NCI-H1092 (cell line): ENCODE measurements around the gene ZNF100.
"Not testable (repeated sequence)": the region's sequence is repeated elsewhere in the genome, so short reads cannot be mapped to it uniquely, and the experiment has no call there.

ENCODE experiments used
- DNase-seq: peaks from one replicate; lab custom pipeline; 2025; lab: John Stamatoyannopoulos, UW

The ZNF100 gene

DNA sequence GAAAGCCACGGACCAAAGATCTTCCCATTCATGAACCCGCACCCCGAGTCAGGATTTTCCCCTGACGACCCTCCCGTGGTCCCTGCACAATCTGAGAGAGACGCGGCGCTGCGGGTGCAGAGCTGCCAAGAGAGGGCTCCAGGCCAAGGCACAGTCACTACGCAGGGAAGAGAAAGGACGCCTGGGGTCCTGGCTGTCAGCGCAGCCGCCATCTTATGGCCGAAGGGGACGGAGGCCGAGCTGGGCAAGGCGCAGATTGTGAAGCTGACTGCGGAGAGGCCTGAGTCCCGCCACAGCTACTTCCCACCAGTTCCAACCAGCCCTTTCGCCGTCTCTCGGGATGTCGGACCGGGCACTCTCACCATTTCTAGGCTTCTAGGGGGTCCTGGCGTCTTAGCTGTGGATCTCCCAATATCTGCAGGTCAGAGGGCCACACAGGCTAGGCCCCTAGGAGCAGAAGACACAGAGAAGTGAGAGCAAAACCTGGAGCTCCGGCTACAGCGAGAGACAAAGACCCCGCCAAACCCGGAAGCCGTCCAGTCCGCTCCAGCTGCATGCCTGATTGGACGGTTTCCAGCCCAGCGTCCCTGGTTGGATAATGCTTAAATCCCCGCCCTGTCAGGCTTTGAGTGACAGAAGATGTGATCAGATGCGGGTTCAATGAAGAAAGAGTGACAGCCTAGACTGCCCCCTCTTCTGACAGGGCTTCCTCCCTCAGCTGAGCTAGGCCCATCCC lies at the start of gene ZNF100:
ZNF100 (minus strand) TSS at position 515 of the 736 bp plus-strand sequence; CDS start at position 365, 150 bp downstream.
- DNase-seq: peak; percentile 92

DNA sequence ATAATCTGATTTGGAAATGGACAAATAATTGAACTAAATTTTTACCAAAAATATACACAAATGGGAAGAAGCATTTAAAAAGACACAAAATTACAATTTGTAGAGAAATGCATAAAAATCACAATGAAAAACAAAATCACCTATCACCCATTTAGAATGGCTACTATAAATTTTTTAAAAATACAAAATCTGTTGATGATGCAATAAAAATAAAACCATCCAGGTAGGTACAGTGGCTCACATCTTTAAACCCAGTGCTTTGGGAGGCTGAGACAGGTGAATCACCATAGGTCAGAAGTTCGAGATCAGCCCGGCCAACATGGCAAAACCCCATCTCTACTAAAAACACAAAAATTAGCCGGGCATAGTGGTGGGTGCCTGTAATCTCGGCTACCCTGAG lies 45.1 kb upstream of the ZNF100 start:
- no peak for DNase-seq

- DNase-seq: not testable (repeated sequence)
Observed at GRCh38 chr19:21808400-21809000, 41.1 kb upstream of the ZNF100 start.

GRCh38 chr19:21789466-21790085 lies 22.2 kb upstream of the ZNF100 start:
- DNase-seq: no peak

DNA sequence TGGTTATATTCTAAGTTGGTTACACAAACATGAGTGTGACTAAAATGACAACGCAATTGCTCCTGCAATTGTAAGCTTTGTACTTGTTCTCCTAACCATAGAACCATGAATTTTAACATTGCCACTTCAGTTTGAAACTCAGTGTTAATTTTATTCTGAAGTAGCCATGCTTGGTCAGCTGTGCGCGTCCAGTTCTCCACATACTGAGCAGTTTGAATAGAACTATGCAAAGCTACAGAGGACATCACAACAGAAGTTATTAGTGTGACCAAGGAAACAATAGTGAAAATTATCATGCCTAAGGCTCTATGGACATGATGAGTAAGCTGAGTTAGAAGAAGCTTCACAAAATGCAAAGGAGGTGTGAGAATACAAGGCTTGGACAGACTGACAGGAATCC lies 19.6 kb upstream of the ZNF100 start:
- DNase-seq: no peak

DNA sequence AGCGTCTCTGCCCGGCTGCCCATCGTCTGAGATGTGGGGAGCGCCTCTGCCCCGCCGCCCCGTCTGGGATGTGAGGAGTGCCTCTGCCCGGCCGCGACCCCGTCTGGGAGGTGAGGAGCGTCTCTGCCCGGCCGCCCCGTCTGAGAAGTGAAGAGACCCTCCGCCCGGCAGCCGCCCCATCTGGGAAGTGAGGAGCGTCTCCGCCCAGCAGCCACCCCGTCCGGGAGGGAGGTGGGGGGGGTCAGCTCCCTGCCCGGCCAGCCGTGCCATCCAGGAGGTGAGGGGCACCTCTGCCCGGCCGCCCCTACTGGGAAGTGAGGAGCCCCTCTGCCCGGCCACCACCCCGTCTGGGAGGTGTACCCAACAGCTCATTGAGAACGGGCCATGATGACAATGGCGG lies 8.4 kb upstream of the ZNF100 start:
- not testable (repeated sequence) for DNase-seq

DNA sequence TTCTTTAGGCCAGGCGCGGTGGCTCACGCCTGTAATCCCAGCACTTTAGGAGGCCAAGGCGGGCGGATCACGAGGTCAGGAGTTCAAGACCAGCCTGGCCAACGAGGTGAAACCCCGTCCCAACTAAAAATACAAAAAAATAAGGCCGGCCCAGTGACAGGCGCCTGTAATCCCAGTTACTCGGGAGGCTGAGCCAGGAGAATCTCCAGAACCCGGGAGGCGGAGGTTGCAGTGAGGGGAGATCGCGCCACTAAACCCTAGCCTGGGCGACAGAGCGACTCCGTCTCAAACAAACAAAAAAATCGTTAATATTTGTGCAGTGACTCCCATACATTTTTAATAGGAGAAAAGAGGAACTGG lies 694 bp downstream of the ZNF100 start:
- DNase-seq: not testable (repeated sequence)

DNA sequence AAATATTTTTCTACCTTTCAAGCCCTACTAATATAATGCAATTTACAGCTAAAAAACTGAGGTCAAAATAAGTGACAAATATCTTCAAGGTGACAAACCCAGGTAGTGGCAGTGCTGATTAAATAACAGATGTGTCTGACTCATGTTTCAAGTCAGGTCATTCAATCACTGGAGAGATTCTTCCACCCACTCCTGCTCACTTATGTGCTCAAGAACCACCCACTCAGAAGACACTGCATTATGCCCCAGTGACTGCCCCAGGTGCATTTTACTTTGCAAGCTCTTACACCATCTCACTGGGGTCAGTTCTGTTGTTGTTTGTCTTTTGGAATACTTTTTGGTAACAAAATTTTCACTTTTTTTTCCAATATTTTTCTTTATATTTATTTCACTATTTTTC lies 2.2 kb downstream of the ZNF100 start:
- no peak for DNase-seq

- not testable (repeated sequence) for DNase-seq
Observed at GRCh38 chr19:21761547-21761946, 5.8 kb downstream of the ZNF100 start.

DNA sequence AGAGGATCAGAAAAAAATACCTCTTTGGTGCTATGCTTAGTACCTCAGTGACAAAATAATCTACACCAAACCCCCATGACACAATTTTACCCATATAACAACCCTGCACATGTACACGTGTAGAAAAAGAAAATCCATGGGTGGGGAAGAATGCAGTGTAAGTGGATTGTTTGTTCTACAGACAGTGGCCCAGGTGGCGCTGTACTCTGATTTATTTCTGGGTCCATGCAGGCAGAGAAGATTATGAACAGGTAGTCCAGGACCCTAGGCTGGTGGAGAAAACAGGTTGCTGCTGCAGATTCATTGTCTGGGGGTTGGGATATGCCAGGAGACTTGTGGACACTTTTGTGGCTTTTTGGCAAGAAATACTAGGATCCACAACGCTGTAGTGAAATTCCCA lies 9.1 kb downstream of the ZNF100 start:
- no peak for DNase-seq

- not testable (repeated sequence) for DNase-seq
Observed at GRCh38 chr19:21755555-21755954, 11.8 kb downstream of the ZNF100 start.

DNA sequence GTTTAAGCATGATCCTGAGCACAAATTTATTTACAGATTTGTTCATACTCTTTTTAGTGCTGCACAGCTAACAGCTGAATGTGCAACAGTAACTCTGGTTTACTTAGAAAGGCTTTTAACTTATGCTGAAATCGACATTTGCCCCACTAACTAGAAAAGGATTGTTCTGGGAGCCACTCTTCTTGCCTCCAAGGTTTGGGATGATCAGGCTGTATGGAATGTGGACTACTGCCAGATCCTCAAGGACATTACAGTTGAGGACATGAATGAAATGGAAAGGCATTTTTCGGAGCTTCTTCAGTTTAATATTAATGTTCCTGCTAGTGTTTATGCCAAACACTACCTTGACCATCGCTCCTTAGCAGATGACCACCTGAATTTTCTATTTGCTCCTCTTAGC lies 16.0 kb downstream of the ZNF100 start:
- DNase-seq: no peak

GRCh38 chr19:21750586-21751128 lies 16.7 kb downstream of the ZNF100 start:
- DNase-seq: no peak

DNA sequence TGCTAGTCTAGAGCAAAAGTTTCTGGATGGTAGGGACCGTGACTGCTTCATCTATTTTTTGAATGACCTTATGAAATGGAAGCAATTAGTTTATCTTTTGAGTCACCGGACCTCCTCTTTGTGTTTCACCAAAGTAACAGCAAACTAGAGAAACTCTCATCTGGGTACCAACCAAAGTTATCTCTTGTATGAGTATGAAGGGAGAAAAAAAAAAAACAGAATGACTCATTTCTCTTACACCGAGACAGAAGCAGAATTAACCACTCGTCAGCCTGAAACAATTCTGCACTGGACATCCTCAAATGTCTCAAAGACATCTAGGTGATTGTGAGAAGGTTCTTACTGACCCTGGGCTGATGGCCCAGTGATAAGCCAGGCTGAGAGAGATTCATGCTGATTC lies 18.3 kb downstream of the ZNF100 start:
- DNase-seq: no peak

DNA sequence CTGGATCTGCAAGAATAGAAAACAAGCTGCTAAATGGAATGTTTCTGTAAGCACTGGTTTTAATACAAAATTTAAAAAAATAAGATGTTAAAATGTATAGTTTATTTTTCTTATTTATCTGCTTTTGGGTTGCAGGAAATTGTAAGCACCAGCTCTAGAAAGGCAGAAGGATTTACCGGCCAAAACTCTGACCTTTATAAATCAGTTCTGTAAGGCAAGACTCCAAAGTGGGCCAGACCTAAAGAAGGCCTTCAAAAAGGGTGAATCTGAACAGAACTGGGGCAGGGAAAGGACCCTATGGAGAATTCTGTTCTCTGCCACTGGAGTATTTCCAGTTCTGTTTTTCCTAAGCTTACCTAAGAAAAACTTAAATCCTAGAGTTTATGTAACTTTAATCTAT lies 19.3 kb downstream of the ZNF100 start:
- no peak for DNase-seq

- DNase-seq: no peak
Observed at GRCh38 chr19:21740559-21740958, 26.8 kb downstream of the ZNF100 start.

GRCh38 chr19:21726942-21727747 lies 40.2 kb downstream of the ZNF100 start:
- not testable (repeated sequence) for DNase-seq

DNA sequence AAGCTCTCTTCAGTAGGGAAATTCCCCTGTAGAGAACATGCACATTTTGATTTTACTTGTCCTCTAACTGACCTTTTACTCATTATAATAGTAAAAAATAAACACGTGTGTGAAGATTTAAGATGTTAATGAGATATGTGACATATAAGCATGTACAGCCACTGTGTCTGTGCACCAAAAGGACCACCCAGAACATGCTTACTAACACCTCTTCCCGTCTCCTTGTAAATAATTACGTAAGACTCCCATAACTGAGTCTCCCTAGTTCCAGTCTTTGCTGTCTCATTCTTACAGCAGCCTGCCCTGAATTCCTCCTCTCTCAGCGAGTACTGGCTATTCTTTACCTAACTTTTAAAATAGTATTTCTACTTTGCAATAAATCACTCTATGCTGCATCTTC lies 53.6 kb downstream of the ZNF100 start:
- DNase-seq: no peak

DNA sequence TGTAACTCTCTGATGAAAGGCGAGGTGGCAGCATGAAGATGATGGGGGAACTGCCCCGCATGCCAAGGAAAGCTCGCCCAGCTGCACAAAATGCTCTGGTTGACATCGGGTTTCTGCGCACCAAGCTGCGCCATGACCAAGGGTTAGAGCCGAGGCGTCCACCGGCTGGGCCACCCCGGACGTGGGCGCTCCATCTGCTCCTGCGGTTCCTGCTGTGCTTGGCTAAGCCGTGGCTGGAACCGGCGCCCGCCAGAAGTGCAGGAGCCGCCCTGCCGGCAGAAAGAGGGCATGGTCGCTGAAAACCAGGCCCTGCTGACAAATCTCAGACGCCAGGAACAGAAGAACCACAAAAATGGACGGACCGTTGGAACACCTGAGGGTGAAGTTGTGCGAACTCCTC lies 57.9 kb downstream of the ZNF100 start:
- no peak for DNase-seq

GRCh38 chr19:21707878-21708277 lies 59.5 kb downstream of the ZNF100 start:
- DNase-seq: not testable (repeated sequence)

GRCh38 chr19:21707065-21707464 lies 60.3 kb downstream of the ZNF100 start:
- no peak for DNase-seq

DNA sequence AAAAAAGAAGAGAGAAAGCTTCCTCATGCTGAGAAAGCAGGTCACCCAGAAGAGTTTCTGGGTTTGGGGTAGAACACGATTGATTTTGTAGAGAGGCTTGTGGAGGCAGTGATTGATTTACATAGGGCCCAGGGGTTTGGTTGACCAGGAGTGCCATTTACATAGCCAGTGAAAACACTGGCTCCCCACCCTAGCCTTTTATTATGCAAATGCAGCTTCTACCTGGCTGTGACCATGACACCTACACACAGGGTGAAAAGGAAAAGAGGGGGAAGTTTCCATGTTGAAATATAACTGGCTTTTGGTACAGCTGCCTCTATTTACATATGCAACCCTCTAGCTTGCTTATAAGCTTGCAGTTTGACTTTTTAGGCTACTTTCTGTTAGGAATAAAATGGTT lies 62.0 kb downstream of the ZNF100 start:
- DNase-seq: no peak
